ENCODE measurements around the gene FBXW4. TPM values are rescaled to one million over a fixed set of nuclear protein-coding genes. Genes with fewer than 3 reads are reported as not detected.

The FBXW4 gene
- total and polyA plus RNA-seq, 2 donors: 32.0 to 32.9 TPM

- Histone ChIP-seq H3K9me3 (ENCODE audit: control insufficient read depth in 2 of 2, insufficient read depth in 1 of 2, low read length in 1 of 2) (no peaks in the 10 kb centered on the region), H3K36me3 (ENCODE audit: control insufficient read depth in 2 of 2, insufficient read depth in 2 of 2, low read length in 1 of 2) (no peaks in the 10 kb centered on the region), H3K27ac (ENCODE audit: low read depth in 1 of 2, low read length in 1 of 2) (no peak overlapping the region), H3K4me3 (ENCODE audit: low read length in 2 of 2) (no peak overlapping the region), H3K27me3 (ENCODE audit: control insufficient read depth in 2 of 2, insufficient read depth in 1 of 2, low read length in 1 of 2) (peaks cover 4 to 16% of the 10 kb centered on the region in 2 donors), H3K4me1 (ENCODE audit: control insufficient read depth in 2 of 2, insufficient read depth in 2 of 2, low read length in 2 of 2) (no peaks in the 10 kb centered on the region)
- WGBS: 74% methylated on average over 9 of the region's 9 CpGs
- no peak for DNase-seq (ENCODE audit: low read depth in 6 of 9, low spot score in 9 of 9)
Measured at GRCh38 chr10:101709359-101710058, 14.5 kb upstream of the FBXW4 start.

GRCh38 chr10:101708870-101709269 lies 13.9 kb upstream of the FBXW4 start:
- H3K4me1 ChIP-seq (ENCODE audit: control insufficient read depth in 2 of 2, insufficient read depth in 2 of 2, low read length in 2 of 2): no peaks in the 10 kb centered on the region
- peaks cover 4 to 16% of the 10 kb centered on the region in 2 donors for H3K27me3 ChIP-seq (ENCODE audit: control insufficient read depth in 2 of 2, insufficient read depth in 1 of 2, low read length in 1 of 2)
- no peaks in the 10 kb centered on the region for H3K9me3 ChIP-seq (ENCODE audit: control insufficient read depth in 2 of 2, insufficient read depth in 1 of 2, low read length in 1 of 2)
- no peaks in the 10 kb centered on the region for H3K36me3 ChIP-seq (ENCODE audit: control insufficient read depth in 2 of 2, insufficient read depth in 2 of 2, low read length in 1 of 2)
- WGBS: 82% methylated on average over 2 of the region's 2 CpGs
- H3K4me3 ChIP-seq (ENCODE audit: low read length in 2 of 2): no peak overlapping the region
- DNase-seq (ENCODE audit: low read depth in 6 of 9, low spot score in 9 of 9): no peak
- H3K27ac ChIP-seq (ENCODE audit: low read depth in 1 of 2, low read length in 1 of 2): no peak overlapping the region

- peak in 1 of 9 donors; percentile 12 for DNase-seq (ENCODE audit: low read depth in 6 of 9, low spot score in 9 of 9)
- Histone ChIP-seq H3K4me1 (ENCODE audit: control insufficient read depth in 2 of 2, insufficient read depth in 2 of 2, low read length in 2 of 2) (no peaks in the 10 kb centered on the region), H3K36me3 (ENCODE audit: control insufficient read depth in 2 of 2, insufficient read depth in 2 of 2, low read length in 1 of 2) (no peaks in the 10 kb centered on the region), H3K4me3 (ENCODE audit: low read length in 2 of 2) (no peak overlapping the region), H3K27ac (ENCODE audit: low read depth in 1 of 2, low read length in 1 of 2) (no peak overlapping the region), H3K27me3 (ENCODE audit: control insufficient read depth in 2 of 2, insufficient read depth in 1 of 2, low read length in 1 of 2) (peaks cover 4 to 16% of the 10 kb centered on the region in 2 donors), H3K9me3 (ENCODE audit: control insufficient read depth in 2 of 2, insufficient read depth in 1 of 2, low read length in 1 of 2) (no peaks in the 10 kb centered on the region)
- 9% methylated on average over 1 of the region's 1 CpG for WGBS
Measured at GRCh38 chr10:101708073-101708472, 13.1 kb upstream of the FBXW4 start.

- no peaks in the 10 kb centered on the region for H3K9me3 ChIP-seq (ENCODE audit: control insufficient read depth in 2 of 2, insufficient read depth in 1 of 2, low read length in 1 of 2)
- 98% methylated on average over 2 of the region's 2 CpGs for WGBS
- no peaks in the 10 kb centered on the region for H3K36me3 ChIP-seq (ENCODE audit: control insufficient read depth in 2 of 2, insufficient read depth in 2 of 2, low read length in 1 of 2)
- H3K4me3 ChIP-seq (ENCODE audit: low read length in 2 of 2): no peak overlapping the region
- no peaks in the 10 kb centered on the region for H3K4me1 ChIP-seq (ENCODE audit: control insufficient read depth in 2 of 2, insufficient read depth in 2 of 2, low read length in 2 of 2)
- peaks cover 0 to 6% of the 10 kb centered on the region in 2 donors for H3K27me3 ChIP-seq (ENCODE audit: control insufficient read depth in 2 of 2, insufficient read depth in 1 of 2, low read length in 1 of 2)
- DNase-seq (ENCODE audit: low read depth in 6 of 9, low spot score in 9 of 9): no peak
- no peak overlapping the region for H3K27ac ChIP-seq (ENCODE audit: low read depth in 1 of 2, low read length in 1 of 2)
Measured at GRCh38 chr10:101704331-101704730, 9.4 kb upstream of the FBXW4 start.

- 98% methylated on average over 3 of the region's 3 CpGs for WGBS
- Histone ChIP-seq H3K4me1 (ENCODE audit: control insufficient read depth in 2 of 2, insufficient read depth in 2 of 2, low read length in 2 of 2) (peaks cover 7 to 11% of the 10 kb centered on the region in 2 donors), H3K27me3 (ENCODE audit: control insufficient read depth in 2 of 2, insufficient read depth in 1 of 2, low read length in 1 of 2) (no peaks in the 10 kb centered on the region), H3K9me3 (ENCODE audit: control insufficient read depth in 2 of 2, insufficient read depth in 1 of 2, low read length in 1 of 2) (no peaks in the 10 kb centered on the region), H3K36me3 (ENCODE audit: control insufficient read depth in 2 of 2, insufficient read depth in 2 of 2, low read length in 1 of 2) (no peaks in the 10 kb centered on the region), H3K27ac (ENCODE audit: low read depth in 1 of 2, low read length in 1 of 2) (no peak overlapping the region), H3K4me3 (ENCODE audit: low read length in 2 of 2) (no peak overlapping the region)
- DNase-seq (ENCODE audit: low read depth in 6 of 9, low spot score in 9 of 9): no peak
Measured at GRCh38 chr10:101696632-101697031, 1.7 kb upstream of the FBXW4 start.

GRCh38 chr10:101695404-101695890 lies 477 bp upstream of the FBXW4 start:
- WGBS: 87% methylated on average over 10 of the region's 10 CpGs
- peak overlapping the region in 1 of 2 donors; percentile 96 for H3K27ac ChIP-seq (ENCODE audit: low read depth in 1 of 2, low read length in 1 of 2)
- H3K36me3 ChIP-seq (ENCODE audit: control insufficient read depth in 2 of 2, insufficient read depth in 2 of 2, low read length in 1 of 2): peaks cover 0 to 3% of the 10 kb centered on the region in 2 donors
- H3K27me3 ChIP-seq (ENCODE audit: control insufficient read depth in 2 of 2, insufficient read depth in 1 of 2, low read length in 1 of 2): no peaks in the 10 kb centered on the region
- H3K4me1 ChIP-seq (ENCODE audit: control insufficient read depth in 2 of 2, insufficient read depth in 2 of 2, low read length in 2 of 2): peaks cover 7 to 11% of the 10 kb centered on the region in 2 donors
- no peaks in the 10 kb centered on the region for H3K9me3 ChIP-seq (ENCODE audit: control insufficient read depth in 2 of 2, insufficient read depth in 1 of 2, low read length in 1 of 2)
- peak overlapping the region; percentile 77 to 91 for H3K4me3 ChIP-seq (ENCODE audit: low read length in 2 of 2)
- no peak for DNase-seq (ENCODE audit: low read depth in 6 of 9, low spot score in 9 of 9)

- no peaks in the 10 kb centered on the region for H3K27me3 ChIP-seq (ENCODE audit: control insufficient read depth in 2 of 2, insufficient read depth in 1 of 2, low read length in 1 of 2)
- peak overlapping the region; percentile 84 to 96 for H3K27ac ChIP-seq (ENCODE audit: low read depth in 1 of 2, low read length in 1 of 2)
- DNase-seq (ENCODE audit: low read depth in 6 of 9, low spot score in 9 of 9): peak in 8 of 9 donors; percentile 17 to 77 (median 49)
- H3K4me3 ChIP-seq (ENCODE audit: low read length in 2 of 2): peak overlapping the region; percentile 77 to 91
- H3K4me1 ChIP-seq (ENCODE audit: control insufficient read depth in 2 of 2, insufficient read depth in 2 of 2, low read length in 2 of 2): peaks cover 7 to 11% of the 10 kb centered on the region in 2 donors
- no peaks in the 10 kb centered on the region for H3K9me3 ChIP-seq (ENCODE audit: control insufficient read depth in 2 of 2, insufficient read depth in 1 of 2, low read length in 1 of 2)
- H3K36me3 ChIP-seq (ENCODE audit: control insufficient read depth in 2 of 2, insufficient read depth in 2 of 2, low read length in 1 of 2): peaks cover 0 to 3% of the 10 kb centered on the region in 2 donors
- WGBS: under 1% methylated on average over 63 of the region's 63 CpGs
Measured at GRCh38 chr10:101693978-101694673, 844 bp downstream of the FBXW4 start.

GRCh38 chr10:101693651-101693977 lies 1.4 kb downstream of the FBXW4 start:
- peaks cover 0 to 3% of the 10 kb centered on the region in 2 donors for H3K36me3 ChIP-seq (ENCODE audit: control insufficient read depth in 2 of 2, insufficient read depth in 2 of 2, low read length in 1 of 2)
- peak in 1 of 9 donors; percentile 4 for DNase-seq (ENCODE audit: low read depth in 6 of 9, low spot score in 9 of 9)
- H3K27me3 ChIP-seq (ENCODE audit: control insufficient read depth in 2 of 2, insufficient read depth in 1 of 2, low read length in 1 of 2): no peaks in the 10 kb centered on the region
- peak overlapping the region; percentile 77 to 91 for H3K4me3 ChIP-seq (ENCODE audit: low read length in 2 of 2)
- H3K4me1 ChIP-seq (ENCODE audit: control insufficient read depth in 2 of 2, insufficient read depth in 2 of 2, low read length in 2 of 2): peaks cover 7 to 11% of the 10 kb centered on the region in 2 donors
- H3K9me3 ChIP-seq (ENCODE audit: control insufficient read depth in 2 of 2, insufficient read depth in 1 of 2, low read length in 1 of 2): no peaks in the 10 kb centered on the region
- 8% methylated on average over 4 of the region's 4 CpGs for WGBS
- H3K27ac ChIP-seq (ENCODE audit: low read depth in 1 of 2, low read length in 1 of 2): peak overlapping the region; percentile 84 to 96

- Histone ChIP-seq H3K4me1 (ENCODE audit: control insufficient read depth in 2 of 2, insufficient read depth in 2 of 2, low read length in 2 of 2) (peaks cover 7 to 11% of the 10 kb centered on the region in 2 donors), H3K36me3 (ENCODE audit: control insufficient read depth in 2 of 2, insufficient read depth in 2 of 2, low read length in 1 of 2) (peaks cover under 1 to 3% of the 10 kb centered on the region in 2 donors), H3K9me3 (ENCODE audit: control insufficient read depth in 2 of 2, insufficient read depth in 1 of 2, low read length in 1 of 2) (no peaks in the 10 kb centered on the region), H3K27me3 (ENCODE audit: control insufficient read depth in 2 of 2, insufficient read depth in 1 of 2, low read length in 1 of 2) (no peaks in the 10 kb centered on the region), H3K4me3 (ENCODE audit: low read length in 2 of 2) (no peak overlapping the region), H3K27ac (ENCODE audit: low read depth in 1 of 2, low read length in 1 of 2) (no peak overlapping the region)
- 96% methylated on average over 7 of the region's 7 CpGs for WGBS
- no peak for DNase-seq (ENCODE audit: low read depth in 6 of 9, low spot score in 9 of 9)
Measured at GRCh38 chr10:101691081-101691480, 3.9 kb downstream of the FBXW4 start.
